GM20431 (cell line): ENCODE measurements around the gene FAM168A.

Experiments
- in situ Hi-C: fragments of 300-500 bp; cut with MseI, MboI; formaldehyde crosslinking; loops from one replicate; pipeline ENCODE4 v1.15.0; 2020; ENCODE audit warnings: low sequenced_read_pairs; ENCODE audit not compliant: unreplicated experiment

The FAM168A gene

DNA sequence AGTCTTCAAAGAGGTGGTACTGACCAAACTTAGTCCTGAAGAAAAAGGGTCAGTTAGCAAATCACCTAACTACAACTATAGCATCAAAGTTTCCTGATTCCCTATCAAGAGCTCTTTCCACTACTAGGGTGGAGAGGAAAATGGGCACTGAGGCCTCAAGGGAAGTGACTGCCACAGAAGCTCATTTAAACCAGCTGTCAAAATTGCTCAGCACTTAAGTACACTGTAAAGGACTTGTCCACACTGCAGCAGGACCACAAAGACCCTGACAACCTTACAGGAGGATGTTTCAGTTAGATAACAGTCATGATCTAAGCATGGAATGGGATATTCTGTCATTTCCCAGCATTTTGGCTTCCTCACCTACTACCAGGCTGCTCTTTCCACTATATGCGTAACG is 33.0 kb downstream of the FAM168A start:
- in situ Hi-C loops, result no loop called here

DNA sequence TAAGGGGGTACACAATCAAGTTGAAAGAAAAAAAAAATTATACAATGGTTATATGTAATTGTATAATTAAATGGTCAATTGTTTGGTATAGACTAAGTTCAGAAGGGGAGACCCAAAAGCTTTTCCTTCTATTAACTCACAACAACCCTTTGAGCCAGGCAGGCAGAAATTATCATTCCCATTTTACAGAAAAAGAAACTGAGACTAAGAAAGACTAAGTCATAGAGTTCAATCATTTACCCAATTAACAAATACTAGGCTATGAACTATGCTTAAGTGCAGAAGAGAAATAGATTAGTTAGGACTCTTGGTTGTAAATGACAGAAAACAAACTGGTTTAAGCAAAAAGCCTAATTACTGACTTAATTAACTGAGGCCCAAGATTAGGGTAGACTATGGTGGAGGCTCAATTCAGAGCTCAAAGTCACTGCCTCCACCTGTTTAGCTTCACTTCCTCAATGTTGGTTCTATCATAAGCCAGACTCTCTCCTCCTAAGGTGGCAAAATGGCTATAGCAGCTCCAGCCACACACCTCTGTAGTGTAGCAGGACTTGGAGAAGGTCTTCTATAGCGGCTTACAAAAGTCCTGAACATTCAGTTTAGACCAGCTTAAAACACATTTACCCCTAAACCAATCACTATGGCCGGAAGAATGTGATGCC is 34.2 kb downstream of the FAM168A start:
- in situ Hi-C loops, result no loop called here

DNA sequence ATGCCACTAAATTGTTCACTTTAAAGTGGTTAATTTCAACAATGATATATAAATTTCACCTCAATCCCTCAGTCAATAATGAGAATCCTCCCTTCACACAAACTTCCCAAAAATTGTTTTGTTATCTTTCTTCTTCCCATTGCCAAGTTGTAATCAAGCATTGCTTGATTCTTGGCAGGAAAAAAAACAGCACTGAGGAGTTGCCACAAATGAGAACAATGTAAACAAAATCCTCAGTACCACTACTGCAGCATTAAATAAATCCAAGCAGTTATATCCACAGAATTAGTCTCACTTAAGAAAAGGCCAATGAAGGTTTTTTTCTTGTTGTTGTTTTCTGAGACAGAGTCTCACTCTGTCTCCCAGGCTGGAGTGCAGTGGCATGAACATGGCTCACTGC is 38.2 kb downstream of the FAM168A start:
- in situ Hi-C loops, result no loop called here

DNA sequence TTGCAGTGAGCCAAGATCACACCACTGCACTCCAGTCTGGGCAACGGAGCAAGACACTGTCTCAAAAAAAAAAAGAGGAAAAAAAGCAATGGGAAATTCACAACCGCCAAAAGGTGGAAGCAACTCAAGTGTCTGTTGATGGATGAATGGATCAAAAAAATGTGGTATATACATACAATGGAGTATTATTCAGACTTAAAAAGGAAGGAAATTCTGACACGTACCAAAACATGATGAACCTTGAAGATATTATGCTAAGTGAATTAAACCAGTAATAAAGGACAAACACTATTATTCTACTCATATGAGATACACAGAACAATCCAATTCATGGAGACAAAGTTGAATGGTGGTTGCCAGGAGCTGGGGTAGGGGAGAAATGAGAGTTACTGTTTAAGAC is 40.9 kb downstream of the FAM168A start:
- in situ Hi-C loops, result no loop called here

DNA sequence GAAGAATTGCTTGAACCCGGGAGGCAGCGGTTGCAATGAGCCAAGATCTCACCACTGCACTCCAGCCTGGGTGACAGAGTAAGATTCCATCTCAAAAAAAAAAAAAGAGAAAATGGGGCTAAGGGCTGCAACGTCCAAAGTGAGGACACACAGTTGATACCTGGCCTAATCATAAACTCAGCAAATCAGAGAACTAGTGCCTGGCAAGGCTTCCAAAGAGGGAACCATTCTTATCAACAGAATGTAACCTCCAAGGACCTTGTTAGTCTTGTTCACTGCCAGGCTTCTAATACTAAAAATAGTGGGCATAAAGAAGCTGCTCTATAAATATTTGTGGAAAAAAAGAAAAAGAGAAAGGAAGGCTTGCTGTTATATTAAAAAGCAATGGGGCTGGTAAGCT is 42.3 kb downstream of the FAM168A start:
- in situ Hi-C loops, result no loop called here

DNA sequence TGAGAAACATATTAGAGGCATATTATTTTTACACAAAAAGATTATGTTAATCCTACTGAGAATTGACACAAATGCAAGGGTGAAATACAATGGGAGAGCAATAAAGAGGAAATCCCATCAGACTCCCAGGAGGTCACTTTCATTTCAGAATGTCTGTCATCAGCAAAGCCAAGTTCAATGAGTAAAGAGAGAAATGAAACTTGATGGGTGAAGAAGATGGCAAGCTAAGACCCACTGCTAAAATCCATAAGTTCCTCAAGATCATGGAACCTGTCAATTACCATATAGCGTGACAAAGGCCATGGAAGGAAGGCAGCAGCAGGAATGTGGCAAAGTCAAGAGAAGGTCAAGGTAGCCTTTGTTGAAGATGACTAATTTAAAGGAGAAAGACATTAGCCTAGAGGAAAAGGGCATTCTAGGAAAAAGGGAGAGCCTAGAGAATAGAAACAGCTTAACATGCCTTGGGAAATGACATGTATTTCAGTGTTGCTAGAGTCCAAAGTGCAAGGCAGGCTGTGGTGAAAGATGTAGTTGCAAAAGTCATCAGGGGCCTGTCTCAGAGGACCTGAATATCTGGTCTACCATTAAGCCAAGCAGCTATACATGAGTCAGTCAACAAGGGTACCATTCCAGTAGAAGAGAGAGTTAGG is 43.1 kb downstream of the FAM168A start:
- in situ Hi-C loops, result no loop called here

DNA sequence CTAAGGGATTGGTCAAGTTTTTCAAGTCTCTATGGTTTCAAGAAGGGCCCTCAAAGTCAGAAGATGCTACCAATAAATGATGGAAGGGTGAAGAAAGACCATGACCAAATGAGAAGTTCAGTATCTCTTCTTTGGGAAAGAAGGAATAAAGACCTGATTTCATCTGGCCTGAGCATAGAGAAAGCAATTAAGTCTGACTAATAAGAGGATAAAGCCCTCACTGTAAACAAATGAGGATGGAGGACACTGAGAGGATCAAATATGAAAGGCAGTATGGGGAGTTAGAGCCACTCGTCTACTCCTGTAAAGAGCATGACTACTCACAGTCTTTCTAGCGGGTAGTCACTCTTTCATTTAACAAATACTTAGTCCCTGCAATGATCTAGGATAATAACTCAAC is 44.6 kb downstream of the FAM168A start:
- in situ Hi-C loops, result no loop called here

DNA sequence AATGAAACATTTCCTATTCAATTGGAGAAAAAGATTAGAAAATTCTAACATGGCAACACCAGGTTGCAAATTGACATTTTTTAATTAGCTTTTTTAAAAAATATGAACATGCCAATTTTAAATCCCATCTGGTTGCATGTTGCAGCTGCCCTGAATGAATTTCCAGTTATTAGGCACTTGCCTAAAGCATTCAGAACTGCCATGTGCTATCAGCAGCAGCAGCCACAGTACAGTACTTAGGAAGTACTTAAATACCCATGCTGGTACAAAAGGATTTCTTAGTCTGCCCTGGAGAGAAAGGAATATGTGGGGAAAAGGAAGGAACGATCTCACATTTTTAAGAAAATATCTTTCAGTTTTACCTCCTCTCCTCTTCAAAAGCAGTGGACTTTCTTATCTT is 46.2 kb downstream of the FAM168A start:
- in situ Hi-C loops, result no loop called here

DNA sequence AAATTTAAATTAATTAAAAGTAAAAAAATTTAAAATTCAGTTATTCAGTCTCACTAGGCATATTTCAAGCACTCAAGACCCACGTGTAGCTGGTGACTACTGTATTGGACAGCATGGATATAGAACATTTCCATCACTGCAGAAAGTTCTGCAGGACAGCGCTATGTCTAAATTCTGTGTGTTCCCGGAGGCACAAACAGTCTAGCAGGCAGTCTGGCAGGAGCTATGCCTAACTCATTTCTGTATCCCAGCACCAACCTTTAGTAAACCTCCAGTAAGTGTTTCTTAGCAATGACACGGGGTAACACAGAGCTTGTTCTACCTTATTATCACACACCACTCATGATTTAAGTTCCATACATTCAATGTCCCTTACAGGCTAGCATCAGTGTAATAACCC is 48.5 kb downstream of the FAM168A start:
- in situ Hi-C loops, result no loop called here

DNA sequence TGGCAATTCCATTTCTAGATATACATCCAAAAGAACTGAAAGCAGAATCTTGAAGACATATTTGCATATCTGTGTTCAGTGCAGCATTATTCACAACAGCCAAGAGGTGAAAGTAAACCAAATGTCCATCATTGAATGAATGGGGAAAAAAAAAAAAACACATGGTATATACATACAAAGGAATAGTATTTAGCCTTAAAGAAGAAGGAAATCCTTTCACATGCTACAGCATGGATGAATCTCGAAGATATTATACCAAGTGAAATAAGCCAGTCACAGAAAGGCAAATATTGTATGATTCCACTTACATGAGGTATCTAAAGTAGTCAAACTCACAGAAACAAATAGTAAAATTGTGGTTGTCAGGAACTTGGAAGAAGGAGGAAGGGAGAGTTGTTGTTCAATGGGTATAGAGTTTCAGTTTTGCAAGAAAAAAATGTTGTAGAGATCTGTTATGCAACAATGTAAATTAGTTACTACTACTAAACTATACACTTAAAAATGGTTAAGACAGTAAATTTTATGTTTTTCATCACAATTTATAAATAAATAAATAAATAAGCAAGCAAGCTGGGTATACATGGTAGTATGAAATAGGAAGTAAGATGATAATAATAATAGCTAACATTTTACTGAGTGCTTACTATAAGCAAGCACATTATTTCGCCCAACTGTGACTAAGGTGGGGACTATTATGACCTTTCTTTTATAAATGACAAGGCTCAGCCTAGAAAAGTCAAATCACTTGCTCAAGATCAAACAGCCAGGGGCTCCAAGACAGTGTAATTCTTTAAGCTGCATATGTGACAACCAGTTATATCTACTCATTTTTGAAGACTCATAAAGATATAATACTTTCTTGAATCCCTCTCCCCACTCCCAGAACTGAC is 50.0 kb downstream of the FAM168A start:
- in situ Hi-C loops, result no loop called here

DNA sequence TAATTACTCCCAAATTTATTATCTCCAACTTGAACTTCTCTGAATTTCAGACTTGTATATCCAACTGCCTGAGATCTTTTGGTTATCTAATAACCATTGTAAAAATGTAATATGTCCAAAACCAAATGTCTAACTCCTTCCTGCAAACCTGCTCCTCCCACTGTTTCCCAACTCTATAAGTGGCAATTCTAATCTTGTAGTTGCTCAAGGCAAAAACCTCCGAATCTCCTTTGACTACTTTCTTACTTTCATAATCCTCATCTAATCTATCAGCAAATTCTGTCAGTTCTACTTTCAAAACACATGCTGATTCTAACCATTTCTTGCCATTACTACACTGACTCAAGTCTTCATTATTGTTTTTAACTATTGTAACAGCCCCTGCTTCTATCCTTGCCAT is 55.7 kb downstream of the FAM168A start:
- in situ Hi-C loops, result no loop called here

DNA sequence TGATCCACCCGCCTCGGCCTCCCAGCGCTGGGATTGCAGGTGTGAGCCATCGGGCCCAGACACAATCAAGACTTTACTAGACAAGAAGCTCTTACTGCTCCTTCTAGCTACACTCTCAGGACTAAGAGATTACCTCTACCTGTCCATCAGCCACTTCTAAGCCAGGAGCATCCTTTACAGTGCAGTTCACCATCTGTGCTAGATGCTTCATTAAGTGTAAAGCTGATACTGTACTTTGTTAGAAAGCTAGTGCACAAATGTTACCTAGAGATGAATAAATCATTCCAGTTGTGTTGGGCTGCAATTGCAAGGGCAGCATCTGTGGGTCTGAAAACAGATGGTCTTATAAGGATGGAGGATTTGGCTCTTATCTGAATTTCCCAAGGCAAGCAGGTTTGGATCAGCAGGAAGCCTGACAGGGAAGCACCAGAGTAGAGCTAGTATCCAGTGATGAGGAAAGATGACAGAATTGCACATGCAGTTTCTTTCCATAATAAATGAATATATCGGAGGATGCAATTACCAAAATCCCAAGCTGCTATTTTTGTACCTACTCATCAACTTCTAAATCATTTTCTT is 58.3 kb downstream of the FAM168A start:
- in situ Hi-C loops, result no loop called here

DNA sequence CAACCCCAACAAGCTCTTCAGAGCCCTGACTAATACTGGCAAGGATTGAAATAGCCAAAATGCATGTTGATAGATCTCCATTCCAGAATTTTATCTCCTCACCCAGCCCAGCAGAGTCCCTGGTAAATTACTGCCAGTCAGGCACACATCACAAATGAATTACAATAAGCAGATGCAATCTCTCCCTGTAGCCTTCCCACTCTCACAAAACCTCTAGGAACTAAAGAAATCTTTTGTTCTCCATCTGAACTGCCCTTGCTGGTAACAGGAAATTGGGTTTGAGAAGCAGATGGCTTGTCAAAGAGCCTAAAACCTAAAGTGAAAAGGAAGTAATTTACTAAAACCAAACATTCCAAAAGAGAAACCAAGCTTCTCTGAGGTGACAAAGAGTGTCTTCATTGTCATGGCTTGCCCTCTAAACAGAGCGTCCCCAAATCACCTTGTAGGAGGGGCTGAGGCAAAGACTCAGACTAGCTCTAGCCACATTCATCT is 59.5 kb downstream of the FAM168A start:
- in situ Hi-C loops, result no loop called here

DNA sequence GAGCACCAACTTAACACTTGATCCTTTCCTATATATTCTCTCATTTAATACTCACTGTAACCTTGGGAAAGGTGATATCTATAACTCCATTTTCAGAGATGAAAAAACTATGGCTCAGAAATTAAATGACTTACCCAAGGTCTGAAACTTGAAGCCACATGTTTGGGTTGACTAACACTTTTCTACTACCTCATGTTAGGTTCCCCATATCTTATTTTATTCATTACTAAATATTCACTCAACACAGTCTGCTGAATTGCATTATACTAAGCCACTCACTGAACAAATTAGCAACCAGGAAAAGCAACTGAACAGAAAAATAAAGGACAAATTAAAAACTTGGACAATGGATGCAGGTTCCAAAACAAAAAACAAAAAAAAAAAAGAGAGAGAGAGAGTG is 59.9 kb downstream of the FAM168A start:
- in situ Hi-C loops, result no loop called here

DNA sequence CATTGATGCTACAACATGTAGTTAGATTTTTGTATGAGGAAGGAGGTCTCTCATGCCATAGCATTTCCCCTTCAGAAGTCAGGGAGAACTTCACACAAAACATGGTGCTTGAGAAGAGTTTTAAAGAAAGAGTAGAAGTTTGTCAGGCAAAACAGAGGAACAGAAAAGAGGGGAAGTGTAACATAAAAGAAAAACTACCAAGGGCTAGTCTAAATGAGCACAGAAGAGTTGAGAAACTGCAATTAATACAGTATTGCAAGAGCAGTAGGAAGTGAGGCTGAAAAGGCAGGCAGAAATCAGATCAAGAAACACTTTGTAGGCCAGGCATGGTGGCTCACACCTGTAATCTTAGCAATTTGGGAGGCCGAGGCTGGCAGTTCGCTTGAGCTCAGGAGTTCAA is 61.0 kb downstream of the FAM168A start:
- in situ Hi-C loops, result no loop called here

DNA sequence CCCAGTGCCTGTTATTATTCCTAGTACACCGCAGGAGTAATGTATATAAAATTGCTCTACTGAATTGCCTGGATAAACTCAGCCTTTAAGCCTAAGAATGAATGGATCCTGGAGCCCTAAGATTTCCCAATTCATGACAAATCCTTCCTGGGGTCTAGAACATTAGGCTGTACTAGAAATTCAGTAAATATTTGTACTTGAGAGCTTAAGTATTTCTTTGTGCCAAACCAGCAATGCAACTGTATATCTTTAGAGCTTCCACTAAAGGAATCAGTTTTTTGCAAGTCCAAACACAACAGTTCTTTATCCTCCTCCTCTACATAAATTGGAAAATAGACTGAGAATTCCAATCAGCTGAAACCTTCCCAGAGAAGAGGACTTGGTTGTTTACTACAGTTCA is 65.6 kb downstream of the FAM168A start:
- in situ Hi-C loops, result no loop called here

DNA sequence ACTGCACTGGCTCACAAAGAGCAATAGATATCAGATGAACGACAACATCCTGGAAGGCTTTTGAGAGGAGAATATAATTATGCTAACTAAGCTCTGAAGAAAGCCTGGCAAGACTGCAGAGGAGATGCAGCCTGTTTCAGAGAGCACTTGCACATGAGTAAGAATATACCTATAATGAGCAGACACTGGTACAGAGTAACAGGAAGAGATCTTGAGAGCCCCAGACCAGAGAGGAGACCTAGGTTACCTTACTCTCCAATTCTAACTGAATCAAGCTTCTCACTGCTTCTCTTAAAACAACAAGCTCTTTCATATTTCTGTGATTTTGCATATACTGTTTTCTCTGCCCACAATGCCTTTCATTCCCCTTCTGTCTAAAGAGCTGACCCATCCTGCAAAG is 66.5 kb downstream of the FAM168A start:
- in situ Hi-C loops, result no loop called here

DNA sequence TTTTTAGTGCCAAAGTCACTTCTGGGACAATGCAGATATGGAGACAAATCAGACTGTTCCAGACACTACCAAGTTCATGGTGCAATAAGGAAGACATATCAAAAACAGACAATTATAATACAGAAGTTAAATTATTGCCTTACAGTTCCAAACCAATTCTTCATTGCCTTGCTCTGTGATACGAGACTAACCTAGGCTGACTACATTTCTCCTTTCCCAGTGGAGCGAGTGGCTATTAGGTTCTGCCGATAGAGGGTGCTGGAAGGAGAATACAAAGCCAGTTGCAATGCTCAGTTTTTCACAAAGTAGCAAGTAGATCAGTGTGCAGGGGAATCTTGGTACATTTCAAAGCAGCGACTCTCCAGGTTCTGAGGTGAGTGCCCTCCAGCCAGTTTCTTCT is 67.8 kb downstream of the FAM168A start:
- in situ Hi-C loops, result no loop called here

DNA sequence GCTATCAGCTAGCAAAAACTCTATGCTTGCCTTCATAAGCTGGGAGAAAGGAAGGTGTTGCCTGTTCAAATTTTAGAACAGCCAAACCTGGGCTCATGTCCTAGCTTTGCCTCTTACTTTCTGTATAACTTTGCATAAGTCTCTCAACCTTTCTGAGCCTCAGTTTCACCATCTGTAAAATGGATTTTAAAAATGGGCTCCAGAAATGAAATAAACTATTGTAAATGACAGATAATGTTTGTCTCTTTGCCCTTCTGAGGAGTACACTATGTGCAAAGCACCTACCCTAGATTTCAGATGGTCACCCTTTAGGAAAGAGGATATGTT is 68.7 kb downstream of the FAM168A start:
- in situ Hi-C loops, result no loop called here

DNA sequence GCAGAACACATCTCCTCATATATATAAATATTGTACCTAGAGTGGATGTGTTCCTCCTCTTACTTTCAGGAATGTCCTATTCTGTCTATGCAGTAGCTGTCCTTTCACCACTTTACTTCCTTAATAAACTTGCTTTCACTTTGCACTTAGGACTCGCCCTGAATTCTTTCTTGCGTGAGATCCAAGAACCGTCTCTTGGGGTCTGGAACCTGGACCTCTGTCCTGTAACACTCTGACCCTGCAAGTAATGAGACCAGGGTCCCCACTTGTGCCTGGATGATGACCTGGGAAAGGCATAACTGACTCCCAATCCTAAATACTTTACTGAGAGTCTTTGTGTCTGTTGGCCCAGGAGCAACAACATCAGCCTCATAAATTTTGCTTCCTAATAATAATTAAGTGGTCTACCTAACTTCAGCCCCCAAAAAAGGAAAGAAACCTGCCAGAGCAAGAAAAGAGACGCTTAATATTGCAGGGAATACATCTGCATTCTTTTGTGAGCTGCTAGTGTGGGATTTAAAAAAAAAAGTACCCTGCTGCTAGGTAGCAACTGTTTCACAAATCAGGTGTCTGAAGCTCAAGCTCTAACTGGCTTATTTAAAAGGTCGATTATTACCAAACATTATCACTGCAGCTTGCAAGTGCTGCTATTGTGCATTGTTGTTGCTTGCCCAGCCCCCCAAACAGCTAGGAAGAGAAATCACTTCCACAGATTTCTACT is 69.3 kb downstream of the FAM168A start:
- in situ Hi-C loops, result no loop called here
